GM13977 (cell line): ENCODE data around the gene TP53RK.

Source experiments
- DNase-seq: peaks from one replicate; pipeline ENCODE4 v3.0.0; 2012; ENCODE audit warnings: low spot score
- in situ Hi-C: fragments of 300-500 bp; cut with MboI; formaldehyde crosslinking; loops from one replicate; pipeline ENCODE4 v1.12.0; 2022; ENCODE audit warnings: low sequenced_read_pairs, low pct_unique_long_range_greater_than_20kb, mixed read lengths, inconsistent platforms; ENCODE audit not compliant: unreplicated experiment
- TF ChIP-seq, protein P1 (sequence below): IDR thresholded peaks from 2 replicates; pipeline ENCODE4 v1.5.1; 2012; ENCODE audit warnings: mild to moderate bottlenecking, control low read depth; ENCODE audit not compliant: insufficient read depth; ENCODE audit errors: extremely low read depth, missing control alignments

TP53RK gene

DNA sequence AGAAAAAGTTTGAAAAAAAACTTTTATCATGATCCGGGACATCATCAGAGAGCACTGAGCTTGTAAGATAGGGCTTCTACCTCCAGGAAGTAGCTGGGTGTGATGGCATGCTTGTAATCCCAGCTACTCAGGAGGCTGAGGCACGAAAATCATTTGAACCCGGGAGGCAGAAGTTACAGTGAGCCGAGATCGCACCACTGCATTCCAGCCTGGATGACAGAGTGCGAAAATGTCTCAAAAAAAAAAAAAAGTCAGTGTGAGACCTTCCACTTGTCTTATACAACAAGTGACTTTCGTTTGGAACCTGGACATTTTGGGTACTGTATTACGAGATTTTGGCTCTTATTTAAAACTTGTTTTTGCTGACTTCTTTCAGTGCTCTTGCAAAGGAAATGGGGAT is 32.1 kb downstream of the TP53RK start:
- TF ChIP-seq, protein P1, sequence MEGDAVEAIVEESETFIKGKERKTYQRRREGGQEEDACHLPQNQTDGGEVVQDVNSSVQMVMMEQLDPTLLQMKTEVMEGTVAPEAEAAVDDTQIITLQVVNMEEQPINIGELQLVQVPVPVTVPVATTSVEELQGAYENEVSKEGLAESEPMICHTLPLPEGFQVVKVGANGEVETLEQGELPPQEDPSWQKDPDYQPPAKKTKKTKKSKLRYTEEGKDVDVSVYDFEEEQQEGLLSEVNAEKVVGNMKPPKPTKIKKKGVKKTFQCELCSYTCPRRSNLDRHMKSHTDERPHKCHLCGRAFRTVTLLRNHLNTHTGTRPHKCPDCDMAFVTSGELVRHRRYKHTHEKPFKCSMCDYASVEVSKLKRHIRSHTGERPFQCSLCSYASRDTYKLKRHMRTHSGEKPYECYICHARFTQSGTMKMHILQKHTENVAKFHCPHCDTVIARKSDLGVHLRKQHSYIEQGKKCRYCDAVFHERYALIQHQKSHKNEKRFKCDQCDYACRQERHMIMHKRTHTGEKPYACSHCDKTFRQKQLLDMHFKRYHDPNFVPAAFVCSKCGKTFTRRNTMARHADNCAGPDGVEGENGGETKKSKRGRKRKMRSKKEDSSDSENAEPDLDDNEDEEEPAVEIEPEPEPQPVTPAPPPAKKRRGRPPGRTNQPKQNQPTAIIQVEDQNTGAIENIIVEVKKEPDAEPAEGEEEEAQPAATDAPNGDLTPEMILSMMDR = no peak
- no peak for DNase-seq
- in situ Hi-C loops = no loop called here

DNA sequence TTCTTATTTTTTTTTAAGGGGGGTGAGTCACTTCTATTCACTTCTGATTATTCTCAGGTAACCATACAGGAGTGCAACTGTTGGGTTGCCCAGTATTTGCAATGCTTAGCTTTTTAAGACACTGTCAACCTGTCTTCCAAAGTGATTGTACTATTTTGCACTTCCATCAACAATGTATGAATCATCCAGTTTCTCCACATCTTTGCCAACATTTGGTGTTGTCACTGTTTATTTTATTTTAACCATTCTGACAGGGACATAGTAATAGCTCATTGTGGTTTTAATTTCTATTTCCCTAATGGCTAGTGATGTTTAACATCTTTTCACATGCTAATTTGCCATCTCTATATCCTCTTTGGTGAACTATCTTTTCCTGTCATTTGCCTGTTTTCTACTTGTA is 36.5 kb downstream of the TP53RK start:
- no peak for DNase-seq
- in situ Hi-C loops = no loop called here

GRCh38 chr20:46651091-46651962 is 37.9 kb downstream of the TP53RK start, which contains the start of gene SLC13A3:
Gene SLC13A3 (minus strand): TSS chr20:46651459. CDS start chr20:46651421, 38 bp downstream.
- in situ Hi-C loops = no loop called here
- DNase-seq = no peak
- TF ChIP-seq, protein P1 = no peak

More for the DNA sequence above, 36.5 kb downstream of the TP53RK start:
- TF ChIP-seq, protein P1 = no peak

- in situ Hi-C loops = no loop called here
- DNase-seq = no peak
- TF ChIP-seq, protein P1 = no peak
Measured at GRCh38 chr20:46650575-46651090, 38.6 kb downstream of the TP53RK start.

DNA sequence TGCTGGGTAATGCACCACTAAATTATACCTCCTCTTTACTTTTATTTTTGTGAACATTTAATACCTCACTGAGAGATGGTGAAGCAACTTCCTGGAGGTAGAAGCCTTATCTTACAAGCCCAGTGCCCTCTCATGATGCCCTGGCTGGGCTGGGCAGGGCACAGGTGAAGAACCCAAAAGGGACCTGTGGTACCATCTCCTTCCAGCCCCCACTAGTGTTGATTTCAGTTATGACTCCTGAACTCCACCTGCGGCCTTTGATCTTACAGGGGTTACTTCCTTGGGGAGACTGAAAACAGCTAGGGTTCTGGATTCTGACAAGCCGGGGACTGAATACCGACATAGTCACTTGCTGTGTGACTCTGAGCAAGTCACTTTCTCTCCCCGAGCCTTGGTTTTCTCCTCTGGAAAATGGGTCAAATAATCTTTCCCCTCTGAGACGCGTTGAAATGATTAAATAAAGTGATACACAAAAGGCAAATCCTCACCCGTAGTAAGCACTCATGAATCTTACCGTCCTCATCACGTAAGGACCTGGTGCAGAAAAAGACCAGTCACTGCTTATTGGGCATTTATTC is 39.2 kb downstream of the TP53RK start:
- in situ Hi-C loops = no loop called here
- DNase-seq = no peak
- TF ChIP-seq, protein P1 = no peak

DNA sequence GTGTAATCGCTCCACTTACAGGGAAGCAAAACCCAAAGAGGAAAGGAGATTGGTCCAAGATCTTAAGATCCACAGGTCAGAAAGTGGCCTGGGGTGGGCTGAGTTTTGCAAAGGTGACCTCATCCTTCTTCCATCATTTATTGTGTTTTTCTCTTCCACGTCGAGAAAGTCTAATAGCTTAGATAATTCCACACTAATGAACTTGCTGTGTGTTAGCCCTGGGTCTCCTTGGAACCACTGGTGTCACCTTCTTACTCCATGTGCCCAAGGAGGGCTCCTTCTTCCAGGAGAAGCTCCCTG is 39.6 kb downstream of the TP53RK start:
- in situ Hi-C loops = no loop called here
- DNase-seq = no peak
- TF ChIP-seq, protein P1 = no peak
